GM21381 (cell line): ENCODE data around the gene NAXD.
"Not testable (repeated sequence)": the region's sequence is repeated elsewhere in the genome, so short reads cannot be mapped to it uniquely, and the experiment has no call there.

Source experiments
- ATAC-seq: cut with Tn5 transposase; IDR thresholded peaks from one replicate; pipeline ENCODE4 v1.9.1; 2021; ENCODE audit warnings: mild to moderate bottlenecking, moderate library complexity; ENCODE audit not compliant: unreplicated experiment

NAXD gene

GRCh38 chr13:110662777-110663443 lies 47.6 kb downstream of the NAXD start:
- no peak for ATAC-seq

GRCh38 chr13:110663491-110663890 lies 48.1 kb downstream of the NAXD start:
- ATAC-seq: no peak

GRCh38 chr13:110664041-110664440 lies 48.7 kb downstream of the NAXD start:
- no peak for ATAC-seq

GRCh38 chr13:110664673-110665072 lies 49.3 kb downstream of the NAXD start:
- ATAC-seq: no peak

GRCh38 chr13:110665491-110666254 lies 50.3 kb downstream of the NAXD start:
- no peak for ATAC-seq

GRCh38 chr13:110666255-110666533 lies 50.8 kb downstream of the NAXD start:
- no peak for ATAC-seq

GRCh38 chr13:110669036-110669435 lies 53.7 kb downstream of the NAXD start:
- no peak for ATAC-seq

- not testable (repeated sequence) for ATAC-seq
Observed at GRCh38 chr13:110669814-110670213, 54.5 kb downstream of the NAXD start.

- peak; percentile 66 for ATAC-seq
Observed at GRCh38 chr13:110676595-110677587, 61.5 kb downstream of the NAXD start.

GRCh38 chr13:110677731-110678545 lies 62.6 kb downstream of the NAXD start:
- ATAC-seq: no peak

GRCh38 chr13:110680852-110681251 lies 65.5 kb downstream of the NAXD start:
- no peak for ATAC-seq

GRCh38 chr13:110681868-110682550 lies 66.7 kb downstream of the NAXD start:
- no peak for ATAC-seq

GRCh38 chr13:110682746-110683145 lies 67.4 kb downstream of the NAXD start:
- no peak for ATAC-seq

- no peak for ATAC-seq
Observed at GRCh38 chr13:110683203-110683883, 68.0 kb downstream of the NAXD start.

- no peak for ATAC-seq
Observed at GRCh38 chr13:110683921-110684320, 68.6 kb downstream of the NAXD start.

GRCh38 chr13:110684388-110685056 lies 69.2 kb downstream of the NAXD start:
- ATAC-seq: no peak

GRCh38 chr13:110685305-110686020 lies 70.1 kb downstream of the NAXD start:
- no peak for ATAC-seq

GRCh38 chr13:110687736-110688135 lies 72.4 kb downstream of the NAXD start:
- no peak for ATAC-seq
